ENCODE data around the gene RTP3. TPM values are rescaled to one million over a fixed set of nuclear protein-coding genes. Genes with fewer than 3 reads are reported as not detected.
A peak's percentile ranks its signal among the peaks of the same experiment; 100 is the strongest.

The RTP3 gene
- total and polyA plus RNA-seq, 2 of the 4 experiments (the other 2 are of a cell fraction): 0.18 to 0.26 TPM

GRCh38 chr3:46479021-46479420 is 18.8 kb upstream of the RTP3 start:
- no peak overlapping the region for H4K5ac ChIP-seq (ENCODE audit: low read depth, low read length)
- peak overlapping the region; percentile 71 for H2AK5ac ChIP-seq (ENCODE audit: low read depth, low read length)
- H3K18ac ChIP-seq (ENCODE audit: low read depth, low read length): no peak overlapping the region
- peaks cover 9% of the 10 kb centered on the region for H3K9me3 ChIP-seq (ENCODE audit: control insufficient read depth, insufficient read depth, low read length)
- H3K27me3 ChIP-seq (ENCODE audit: control insufficient read depth, insufficient read depth, low read length): peaks cover 15% of the 10 kb centered on the region
- H4K91ac ChIP-seq (ENCODE audit: insufficient read depth, low read depth, low read length): peak overlapping the region; percentile 62
- H2AFZ ChIP-seq (replicated peaks; ENCODE audit: low read length, poor library complexity): peak overlapping the region; percentile 2
- no peak overlapping the region for H3K27ac ChIP-seq (ENCODE audit: insufficient read depth, low read length)
- no peak overlapping the region for H3K9ac ChIP-seq (ENCODE audit: low read depth, low read length)
- peak overlapping the region; percentile 38; the same call in 1 of the 3 replicates for H2BK15ac ChIP-seq (ENCODE audit: low read depth, low read length)
- no peaks in the 10 kb centered on the region for H4K20me1 ChIP-seq (ENCODE audit: insufficient read depth, low read length)
- no peak for ATAC-seq (ENCODE audit: low read depth)
- no peak overlapping the region for H3K4me2 ChIP-seq (ENCODE audit: low read depth, low read length)
- H3K4ac ChIP-seq (ENCODE audit: low read depth, low read length): peak overlapping the region; percentile 61
- in situ Hi-C loops (cut with MboI; ENCODE audit: low sequenced_read_pairs) (loop anchor here (25.0 kb wide), 1 partner anchor 408 kb away; the partner anchor contains the start of gene PTH1R), dilution Hi-C loops (cut with HindIII; ENCODE audit: low sequenced_read_pairs, unreplicated experiment) (no loop called here), intact Hi-C loops (cut with micrococcal nuclease) (no loop called here)
- H2BK120ac ChIP-seq (ENCODE audit: low read depth, low read length): peak overlapping the region; percentile 39
- H2BK5ac ChIP-seq (ENCODE audit: low read depth, low read length, poor library complexity, severe bottlenecking): no peak overlapping the region
- no peak for DNase-seq
- no peaks in the 10 kb centered on the region for H3K79me1 ChIP-seq (ENCODE audit: low read depth in 1 of 2, low read length in 2 of 2)
- peak overlapping the region; percentile 57 for H2BK20ac ChIP-seq (ENCODE audit: low read depth, low read length)
- H4K8ac ChIP-seq (ENCODE audit: low read depth in 2 of 2, low read length in 2 of 2): peak overlapping the region in 1 of 2 experiments; percentile 12; a peak in 1 of 4 replicates
- H3K9me1 ChIP-seq (ENCODE audit: insufficient read depth, low read length): peaks cover 10% of the 10 kb centered on the region
- BruUV-seq (replicated peaks): no TSS peak
- no peak overlapping the region for H3K23ac ChIP-seq (ENCODE audit: low read depth, low read length)
- H2AK9ac ChIP-seq (replicated peaks; ENCODE audit: low read depth, low read length, poor library complexity): no peak overlapping the region
- ChIA-PET CTCF (no interaction called here), POLR2A (ENCODE audit: unreplicated experiment) (no interaction called here)
- H3K36me3 ChIP-seq (ENCODE audit: control insufficient read depth, insufficient read depth, low read length): no peaks in the 10 kb centered on the region
- no peak overlapping the region for H3K56ac ChIP-seq (ENCODE audit: extremely low read depth, insufficient read depth, low read length)
- TF ChIP-seq BHLHE40 (IDR thresholded peaks at IDR 0.05; ENCODE audit: low read depth, low read length) (no peak), RFX5 (IDR thresholded peaks at IDR 0.05; ENCODE audit: low read depth, low read length) (no peak), POLR2A (IDR thresholded peaks at IDR 0.05; ENCODE audit: low read depth, low read length) (no peak), CEBPB (IDR thresholded peaks at IDR 0.05; ENCODE audit: low read depth, low read length) (no peak), CTCF (conservative IDR thresholded peaks at IDR 0.05; ENCODE audit: low read depth, low read length) (no peak), ELK1 (IDR thresholded peaks at IDR 0.05; ENCODE audit: borderline replicate concordance, low read depth, low read length) (no peak)
- H3K4me3 ChIP-seq (ENCODE audit: insufficient read depth, low read depth, low read length): no peak overlapping the region
- H3K14ac ChIP-seq (replicated peaks; ENCODE audit: low read depth, low read length): 0 out of 2 replicates have a peak overlapping the region, but pooled peaks have one; percentile 19
- peaks cover 4% of the 10 kb centered on the region; the same call in 1 of the 2 replicates for H3K4me1 ChIP-seq (ENCODE audit: control insufficient read depth, insufficient read depth, low read length)
- WGBS, 2 experiments (ENCODE audit: extremely low coverage in 2 of 2, insufficient read length in 1 of 2): 71% methylated on average over 2 of the region's 5 CpGs; no CpG with 5 or more reads in 1 of the 2 experiments

Data from IMR-90 (cell line).